ENCODE measurements around the gene C4BPB. TPM values are rescaled to one million over a fixed set of nuclear protein-coding genes. Genes with fewer than 3 reads are reported as not detected.

C4BPB gene
- total and polyA plus RNA-seq, 2 of the 8 experiments (the other 6 are each of a cell fraction or from before 2014, with no cell fraction given) = not detected

- no peaks in the 10 kb centered on the region for H3K79me1 ChIP-seq (ENCODE audit: low read depth, low read length)
- no peak overlapping the region for H3K14ac ChIP-seq (ENCODE audit: insufficient read length)
- H3K4me1 ChIP-seq (replicated peaks in 1 of 4; ENCODE audit: control insufficient read depth in 3 of 4, insufficient read depth in 4 of 4, low read length in 3 of 4) = peaks cover 0 to under 1% (median 0%) of the 10 kb centered on the region in 4 experiments; a peak in 1 of 7 replicates
- DNase-seq (ENCODE audit: low read depth in 1 of 2, low spot score in 2 of 2) = no peak
- H3K27me3 ChIP-seq (replicated peaks in 1 of 4; ENCODE audit: control insufficient read depth in 3 of 4, extremely low read depth in 1 of 4, insufficient read depth in 3 of 4, low read length in 3 of 4) = no peaks in the 10 kb centered on the region
- H3K4me2 ChIP-seq (ENCODE audit: insufficient read depth in 1 of 2, low read depth in 2 of 2, low read length in 2 of 2) = no peak overlapping the region
- peak overlapping the region; percentile 19; the same call in 1 of the 2 replicates for H2AFZ ChIP-seq (ENCODE audit: low read length)
- H3K79me2 ChIP-seq (ENCODE audit: control insufficient read depth in 1 of 2, insufficient read depth in 2 of 2, low read length in 2 of 2) = no peaks in the 10 kb centered on the region
- no peak overlapping the region for H3K4ac ChIP-seq (replicated peaks; ENCODE audit: insufficient read length, low read depth, low read length)
- no peak overlapping the region for H3K27ac ChIP-seq (ENCODE audit: low read depth, low read length)
- no peak overlapping the region for H2BK15ac ChIP-seq (ENCODE audit: low read length)
- no peak overlapping the region for H3K9ac ChIP-seq (replicated peaks in 1 of 4; ENCODE audit: extremely low read depth in 1 of 4, low read depth in 3 of 4, low read length in 3 of 4)
- POLR2A ChIA-PET (ENCODE audit: partially characterized antibody) = no interaction called here
- H3K18ac ChIP-seq (ENCODE audit: extremely low read depth, low read length) = no peak overlapping the region
- FAIRE-seq = no peak
- H3K9me3 ChIP-seq (ENCODE audit: insufficient read depth in 2 of 2, low read depth in 1 of 2, low read length in 1 of 2) = no peaks in the 10 kb centered on the region
- H2BK12ac ChIP-seq (ENCODE audit: low read depth, low read length) = no peak overlapping the region
- H2BK5ac ChIP-seq (ENCODE audit: low read depth, low read length) = no peak overlapping the region
- H3K36me3 ChIP-seq (ENCODE audit: control insufficient read depth in 2 of 4, insufficient read depth in 4 of 4, low read length in 3 of 4) = no peaks in the 10 kb centered on the region
- H4K8ac ChIP-seq (ENCODE audit: extremely low read depth, insufficient read depth, low read length) = no peak overlapping the region
- H3K56ac ChIP-seq (replicated peaks; ENCODE audit: insufficient read length, low read depth, low read length) = no peak overlapping the region
- H4K5ac ChIP-seq (ENCODE audit: insufficient read length, low read depth, low read length) = no peak overlapping the region
- H2AK5ac ChIP-seq (ENCODE audit: low read depth, low read length) = no peak overlapping the region
- TF ChIP-seq POLR2AphosphoS5 (IDR thresholded peaks at IDR 0.05; ENCODE audit: low read depth, low read length) = no peak
- TF ChIP-seq YY1 (IDR thresholded peaks at IDR 0.05; ENCODE audit: low read depth, low read length) = peak; percentile 53; the same call in 1 of the 2 replicates
- no peak overlapping the region for H4K91ac ChIP-seq (replicated peaks; ENCODE audit: insufficient read length, low read length)
- no peaks in the 10 kb centered on the region for H4K20me1 ChIP-seq (replicated peaks in 1 of 2; ENCODE audit: control insufficient read depth in 1 of 2, insufficient read depth in 2 of 2, low read length in 2 of 2)
- WGBS, 2 experiments (ENCODE audit: extremely low coverage in 1 of 2, insufficient coverage in 1 of 2, insufficient read length in 1 of 2, insufficient replicate concordance in 2 of 2, low coverage in 1 of 2, low lambda C conversion rate in 2 of 2, missing lambda C conversion rate in 1 of 2) = 90% methylated on average over 2 of the region's 2 CpGs; no CpG with 5 or more reads in 1 of the 2 experiments
- no peaks in the 10 kb centered on the region for H3K23me2 ChIP-seq (ENCODE audit: low read depth, low read length)
- H2BK20ac ChIP-seq (ENCODE audit: low read length) = no peak overlapping the region
- no peak overlapping the region for H3K4me3 ChIP-seq (ENCODE audit: extremely low read depth in 1 of 4, insufficient read depth in 2 of 4, low read depth in 3 of 4, low read length in 4 of 4)
- no peak overlapping the region for H3K23ac ChIP-seq (ENCODE audit: insufficient read length)
- H2BK120ac ChIP-seq (replicated peaks; ENCODE audit: low read depth, low read length) = no peak overlapping the region
- CTCF ChIA-PET (ENCODE audit: partially characterized antibody) = interaction anchor here (0.7 kb wide), 1 partner anchor 107 kb away, joined by 3 read pairs; no protein-coding TSS in a partner anchor
Observed at GRCh38 chr1:207112616-207113296, 24.1 kb downstream of the C4BPB start.

All from H1 (cell line).